ENCODE results near the gene SPRY4.

- TF ChIP-seq CTCF (IDR thresholded peaks at IDR 0.05) (no peak), POLR2A (IDR thresholded peaks at IDR 0.05) (no peak), POLR2AphosphoS5 (IDR thresholded peaks at IDR 0.05) (no peak)
These were observed 11.1 kb downstream of the SPRY4 start for GRCh38 chr5:142313682-142314081.
